H9 (cell line): ENCODE measurements around the gene GRB10. TPM values are rescaled to one million over a fixed set of nuclear protein-coding genes. Genes with fewer than 3 reads are reported as not detected.

Experiments
- DNase-seq: peaks from one replicate; pipeline ENCODE4 v3.0.0-alpha.2; 2017
- H2AFZ ChIP-seq: one replicate; pipeline ENCODE4 v1.6.1; 2013; ENCODE audit warnings: mild to moderate bottlenecking, low read length, control low read depth, moderate library complexity
- H2AK5ac ChIP-seq: 2 replicates; pipeline ENCODE4 v1.6.1; 2013; ENCODE audit warnings: low read length, control low read depth, mixed read lengths; ENCODE audit not compliant: insufficient read length
- H2BK120ac ChIP-seq: one replicate; pipeline ENCODE4 v1.6.1; 2013; ENCODE audit warnings: low read depth, mild to moderate bottlenecking, low read length, control low read depth, inconsistent platforms; ENCODE audit not compliant: poor library complexity, severe bottlenecking
- H2BK12ac ChIP-seq: 2 replicates; pipeline ENCODE4 v1.6.1; 2013; ENCODE audit warnings: low read length, control low read depth, mixed read lengths, low read depth; ENCODE audit not compliant: insufficient read length
- H2BK15ac ChIP-seq: 2 replicates; pipeline ENCODE4 v1.6.1; 2013; ENCODE audit warnings: low read depth, low read length, control low read depth
- H2BK20ac ChIP-seq: one replicate; pipeline ENCODE4 v1.6.1; 2013; ENCODE audit warnings: low read depth, mild to moderate bottlenecking, low read length, control low read depth, inconsistent platforms; ENCODE audit not compliant: poor library complexity, severe bottlenecking
- H2BK5ac ChIP-seq: 2 replicates; pipeline ENCODE4 v1.6.1; 2013; ENCODE audit warnings: low read length, control low read depth, mixed read lengths; ENCODE audit not compliant: insufficient read length
- H3K14ac ChIP-seq: 2 replicates; pipeline ENCODE4 v1.6.1; 2013; ENCODE audit warnings: low read length, control low read depth; ENCODE audit not compliant: insufficient read depth
- H3K18ac ChIP-seq: 2 replicates; pipeline ENCODE4 v1.6.1; 2013; ENCODE audit warnings: low read depth, mild to moderate bottlenecking, mixed read lengths, low read length, control low read depth; ENCODE audit not compliant: insufficient read length
- H3K23ac ChIP-seq: 2 replicates; pipeline ENCODE4 v1.6.1; 2013; ENCODE audit warnings: low read length, control low read depth, mixed read lengths, low read depth; ENCODE audit not compliant: insufficient read length
- H3K23me2 ChIP-seq: 2 replicates; pipeline ENCODE4 v1.6.1; 2013; ENCODE audit warnings: low read depth, mild to moderate bottlenecking, mixed read lengths, low read length, control low read depth; ENCODE audit not compliant: insufficient read length, poor library complexity, severe bottlenecking
- H3K27ac ChIP-seq: 2 replicates; pipeline ENCODE4 v1.5.1; 2013; ENCODE audit warnings: low read length, control low read depth, mixed read lengths, low read depth; ENCODE audit not compliant: insufficient read length
- H3K27me3 ChIP-seq: 2 replicates; pipeline ENCODE4 v1.6.1; 2013; ENCODE audit warnings: low read length, control low read depth, inconsistent platforms; ENCODE audit not compliant: insufficient read depth
- H3K4ac ChIP-seq: 2 replicates; pipeline ENCODE4 v1.6.1; 2013; ENCODE audit warnings: low read depth, mild to moderate bottlenecking, control low read depth, inconsistent platforms, low read length, moderate library complexity
- H3K4me1 ChIP-seq: 2 replicates; pipeline ENCODE4 v1.6.1; 2013; ENCODE audit warnings: low read length, control low read depth, inconsistent platforms; ENCODE audit not compliant: insufficient read depth
- H3K4me2 ChIP-seq: 2 replicates; pipeline ENCODE4 v1.6.1; 2013; ENCODE audit warnings: low read length, control low read depth, mixed read lengths; ENCODE audit not compliant: insufficient read length, insufficient read depth
- H3K56ac ChIP-seq: 2 replicates; pipeline ENCODE4 v1.6.1; 2013; ENCODE audit warnings: low read depth, mild to moderate bottlenecking, mixed read lengths, low read length, control low read depth; ENCODE audit not compliant: insufficient read length
- H3K79me1 ChIP-seq: 2 replicates; pipeline ENCODE4 v1.6.1; 2013; ENCODE audit warnings: low read depth, mild to moderate bottlenecking, moderate library complexity, low read length, control low read depth, inconsistent platforms; ENCODE audit not compliant: insufficient read depth, poor library complexity, severe bottlenecking
- H3K79me2 ChIP-seq: 2 replicates; pipeline ENCODE4 v1.6.1; 2013; ENCODE audit warnings: low read length, control low read depth, inconsistent platforms; ENCODE audit not compliant: insufficient read depth
- H3K9ac ChIP-seq: 2 replicates; pipeline ENCODE4 v1.6.1; 2013; ENCODE audit warnings: low read length, control low read depth, mixed read lengths; ENCODE audit not compliant: insufficient read length; ENCODE audit errors: extremely low read depth
- H3K9me3 ChIP-seq: one replicate; pipeline ENCODE4 v1.6.1; 2013; ENCODE audit warnings: low read depth, low read length, inconsistent platforms; ENCODE audit not compliant: control insufficient read depth
- H3T11ph ChIP-seq: one replicate; pipeline ENCODE4 v1.6.1; 2013; ENCODE audit warnings: mild to moderate bottlenecking, low read length, control low read depth, inconsistent platforms
- H4K20me1 ChIP-seq: one replicate; pipeline ENCODE4 v1.6.1; 2013; ENCODE audit not compliant: control insufficient read depth, insufficient read length, insufficient read depth
- H4K5ac ChIP-seq: 2 replicates; pipeline ENCODE4 v1.6.1; 2013; ENCODE audit warnings: low read depth, mild to moderate bottlenecking, mixed read lengths, low read length, control low read depth; ENCODE audit not compliant: insufficient read length
- H4K8ac ChIP-seq: replicated peaks from 2 replicates; pipeline ENCODE4 v1.6.1; 2013; ENCODE audit warnings: low read length, control low read depth, mixed read lengths, low read depth; ENCODE audit not compliant: insufficient read length
- H4K91ac ChIP-seq: 2 replicates; pipeline ENCODE4 v1.6.1; 2013; ENCODE audit warnings: low read depth, mild to moderate bottlenecking, moderate library complexity, mixed read lengths, low read length, control low read depth; ENCODE audit not compliant: insufficient read length
- H3K27ac Mint-ChIP-seq, 3 experiments: 2 replicates in 2 of 3; 3 replicates in 1 of 3; pipeline ENCODE4 v1.8.0; 2020 to 2021; ENCODE audit warnings: mixed read lengths in 3 of 3, mild to moderate bottlenecking in 1 of 3, moderate library complexity in 1 of 3
- H3K27me3 Mint-ChIP-seq: 2 replicates; pipeline ENCODE4 v1.8.0; 2021; ENCODE audit warnings: low read depth, mild to moderate bottlenecking, moderate library complexity, mixed read lengths
- H3K36me3 Mint-ChIP-seq, 3 experiments: 2 replicates in 2 of 3; 3 replicates in 1 of 3; pipeline ENCODE4 v1.8.0; 2020 to 2021; ENCODE audit warnings: low read depth in 3 of 3, mixed read lengths in 3 of 3; ENCODE audit not compliant: insufficient read depth in 1 of 3
- H3K4me1 Mint-ChIP-seq, 2 experiments: 2 replicates each; pipeline ENCODE4 v1.8.0; 2020; ENCODE audit warnings: mixed read lengths in 2 of 2
- H3K4me3 Mint-ChIP-seq, 2 experiments: 2 replicates in 1 of 2; 3 replicates in 1 of 2; pipeline ENCODE4 v1.8.0; 2020 to 2021; ENCODE audit warnings: mild to moderate bottlenecking in 2 of 2, mixed read lengths in 2 of 2, moderate library complexity in 1 of 2
- H3K9me3 Mint-ChIP-seq, 2 experiments: 2 replicates in 1 of 2; 3 replicates in 1 of 2; pipeline ENCODE4 v1.8.0; 2020; ENCODE audit warnings: mild to moderate bottlenecking in 2 of 2, mixed read lengths in 2 of 2, moderate library complexity in 1 of 2
- WGBS: extraction: QIAGEN DNeasy Blood & Tissue Kit; methylation state at CpG from one replicate; pipeline ENCODE4 v1.1.7; 2013; ENCODE audit warnings: missing lambda C conversion rate, low lambda C conversion rate, mixed read lengths; ENCODE audit not compliant: insufficient read length; ENCODE audit errors: extremely low coverage; 5-methylcytosine and 5-hydroxymethylcytosine counted together
- total RNA-seq: library from RNA; stranded (reverse); gene quantifications from 2 replicates; pipeline ENCODE4 v1.2.1, GENCODE V29; 2021
- TF ChIP-seq, protein P1 (sequence below): fragments of 200-600 bp; sonication (generic); conservative IDR thresholded peaks from 3 replicates; pipeline ENCODE4 v1.8.0; 2021; ENCODE audit warnings: antibody characterized with exemption, mild to moderate bottlenecking

The GRB10 gene
- total RNA-seq, 1 experiment from 2014 or later, result 108 TPM

DNA sequence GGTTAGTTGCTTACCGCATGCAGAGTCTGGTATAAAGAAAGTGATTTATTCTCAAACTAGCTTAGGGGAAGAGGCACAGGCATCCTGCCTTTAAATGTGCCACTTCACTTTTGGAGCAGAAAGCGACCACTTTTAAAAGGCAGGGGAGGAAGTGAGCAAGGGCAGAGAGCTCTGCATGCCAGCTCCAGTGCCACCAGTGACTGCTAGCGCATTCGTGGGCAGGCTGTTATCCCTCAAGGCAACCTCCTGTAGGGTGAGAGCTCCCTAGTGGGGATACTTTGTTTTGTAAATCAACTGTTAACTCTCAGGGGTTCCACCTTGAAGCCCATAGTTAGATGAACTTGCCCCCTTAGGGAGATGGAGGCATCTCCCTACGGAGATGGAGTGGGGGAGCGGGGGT is 29.4 kb upstream of the GRB10 start:
- Histone ChIP-seq H4K20me1 (no peaks in the 10 kb centered on the region), H3T11ph (no peak overlapping the region), H4K5ac (no peak overlapping the region), H3K9me3 (no peaks in the 10 kb centered on the region), H3K79me2 (no peaks in the 10 kb centered on the region), H2BK12ac (no peak overlapping the region), H3K14ac (no peak overlapping the region), H2BK120ac (no peak overlapping the region), H3K18ac (no peak overlapping the region), H3K23ac (no peak overlapping the region), H3K9ac (no peak overlapping the region), H3K27ac (no peak overlapping the region), H2BK15ac (no peak overlapping the region), H3K4ac (no peak overlapping the region), H2BK5ac (no peak overlapping the region), H3K79me1 (no peaks in the 10 kb centered on the region), H4K8ac (no peak overlapping the region), H2AK5ac (no peak overlapping the region), H2BK20ac (no peak overlapping the region), H2AFZ (no peak overlapping the region), H3K56ac (no peak overlapping the region), H3K4me1 (peaks cover 8% of the 10 kb centered on the region; the same call in 1 of the 2 replicates), H3K23me2 (no peaks in the 10 kb centered on the region), H3K27me3 (no peaks in the 10 kb centered on the region), H3K4me2 (no peak overlapping the region), H4K91ac (no peak overlapping the region)
- Mint-ChIP-seq H3K4me3 (peak overlapping the region in 1 of 2 experiments; percentile 64; a peak in 2 of 5 replicates), H3K27ac (peak overlapping the region in 2 of 3 experiments; percentile 26 to 89; a peak in 1 of 7 replicates), H3K4me1 (peaks cover 36 to 39% of the 10 kb centered on the region in 2 experiments), H3K9me3 (no peaks in the 10 kb centered on the region; a peak in 1 of 5 replicates), H3K27me3 (peaks cover 8% of the 10 kb centered on the region), H3K36me3 (no peaks in the 10 kb centered on the region; a peak in 1 of 7 replicates)
- no peak for DNase-seq
- TF ChIP-seq, protein P1, sequence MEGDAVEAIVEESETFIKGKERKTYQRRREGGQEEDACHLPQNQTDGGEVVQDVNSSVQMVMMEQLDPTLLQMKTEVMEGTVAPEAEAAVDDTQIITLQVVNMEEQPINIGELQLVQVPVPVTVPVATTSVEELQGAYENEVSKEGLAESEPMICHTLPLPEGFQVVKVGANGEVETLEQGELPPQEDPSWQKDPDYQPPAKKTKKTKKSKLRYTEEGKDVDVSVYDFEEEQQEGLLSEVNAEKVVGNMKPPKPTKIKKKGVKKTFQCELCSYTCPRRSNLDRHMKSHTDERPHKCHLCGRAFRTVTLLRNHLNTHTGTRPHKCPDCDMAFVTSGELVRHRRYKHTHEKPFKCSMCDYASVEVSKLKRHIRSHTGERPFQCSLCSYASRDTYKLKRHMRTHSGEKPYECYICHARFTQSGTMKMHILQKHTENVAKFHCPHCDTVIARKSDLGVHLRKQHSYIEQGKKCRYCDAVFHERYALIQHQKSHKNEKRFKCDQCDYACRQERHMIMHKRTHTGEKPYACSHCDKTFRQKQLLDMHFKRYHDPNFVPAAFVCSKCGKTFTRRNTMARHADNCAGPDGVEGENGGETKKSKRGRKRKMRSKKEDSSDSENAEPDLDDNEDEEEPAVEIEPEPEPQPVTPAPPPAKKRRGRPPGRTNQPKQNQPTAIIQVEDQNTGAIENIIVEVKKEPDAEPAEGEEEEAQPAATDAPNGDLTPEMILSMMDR, result no peak
- WGBS, result no CpG with 5 or more reads among the region's 6 CpGs
